SKM-1 treated with dmso at 0.1 percent for 144 hours (cell line): Measurements from ENCODE around the gene HCST.

Source experiments
- DNase-seq: peaks from one replicate; lab custom pipeline; 2025; ENCODE audit not compliant: unreplicated experiment; lab: John Stamatoyannopoulos, UW

HCST gene

GRCh38 chr19:35935911-35936737, 33.8 kb downstream of the HCST start, which contains the start of gene LRFN3:
Gene LRFN3 (plus strand): TSS chr19:35936374. CDS start chr19:35939426, 3,052 bp downstream.
- peak; percentile 10 for DNase-seq

GRCh38 chr19:35936738-35937268, 34.5 kb downstream of the HCST start:
- no peak for DNase-seq

- DNase-seq = no peak
Measured at GRCh38 chr19:35937345-35938281, 35.3 kb downstream of the HCST start.

- DNase-seq = no peak
Measured at GRCh38 chr19:35938282-35939224, 36.2 kb downstream of the HCST start.

- no peak for DNase-seq
Measured at GRCh38 chr19:35939307-35940077, 37.2 kb downstream of the HCST start.

GRCh38 chr19:35940078-35940775, 37.9 kb downstream of the HCST start:
- DNase-seq = no peak

- DNase-seq = no peak
Measured at GRCh38 chr19:35940839-35941238, 38.5 kb downstream of the HCST start.

GRCh38 chr19:35942235-35942634, 39.9 kb downstream of the HCST start:
- DNase-seq = no peak

- DNase-seq = no peak
Measured at GRCh38 chr19:35943321-35944301, 41.3 kb downstream of the HCST start.

- DNase-seq = no peak
Measured at GRCh38 chr19:35944556-35944955, 42.2 kb downstream of the HCST start.

- DNase-seq = no peak
Measured at GRCh38 chr19:35945121-35945790, 42.9 kb downstream of the HCST start.

- DNase-seq = no peak
Measured at GRCh38 chr19:35946203-35946602, 43.9 kb downstream of the HCST start.

GRCh38 chr19:35949131-35949530, 46.8 kb downstream of the HCST start:
- no peak for DNase-seq
